Renal cortex interstitium (tissue), 3 donors: ENCODE data around the gene CASKIN1. TPM values are rescaled to one million over a fixed set of nuclear protein-coding genes. Genes with fewer than 3 reads are reported as not detected.

Experiments
- polyA plus RNA-seq, 3 donors: library from polyadenylated mRNA; unstranded; fragments of 120-200 nt; gene quantifications; one replicate each; pipeline ENCODE4 v1.2.1, GENCODE V29; 2013; ENCODE audit not compliant: insufficient read length in 3 of 3

CASKIN1 gene
- polyA plus RNA-seq, 3 donors = 1.00 to 2.4 (median 1.9) TPM

Other genes starting within 250 kb of the CASKIN1 start
- gene RPL3L, start 241.9 kb downstream of the CASKIN1 start, polyA plus RNA-seq = under 1 TPM; 0.16 to 0.23 (median 0.17) TPM
- gene NDUFB10, start 237.1 kb downstream of the CASKIN1 start, polyA plus RNA-seq = 100 to 1,000 TPM; 121 to 154 (median 124) TPM
- 1,000 to 10,000 TPM; 1,794 to 2,026 (median 1,887) TPM for gene RPS2, start 231.8 kb downstream of the CASKIN1 start, polyA plus RNA-seq
- under 1 TPM in 1 of 3 donors, not detected in 2; 0.13 TPM for gene RNF151, start 229.7 kb downstream of the CASKIN1 start, polyA plus RNA-seq
- gene TBL3, start 224.6 kb downstream of the CASKIN1 start, polyA plus RNA-seq = 10 to 100 TPM; 28.6 to 44.0 (median 41.6) TPM
- 1 to 10 TPM in 2 of 3 donors, under 1 TPM in 1; 0.61 to 1.6 (median 1.1) TPM for gene NOXO1, start 215.1 kb downstream of the CASKIN1 start, polyA plus RNA-seq
- 10 to 100 TPM; 21.5 to 31.4 (median 26.9) TPM for gene GFER, start 212.4 kb downstream of the CASKIN1 start, polyA plus RNA-seq
- gene SYNGR3, start 206.6 kb downstream of the CASKIN1 start, polyA plus RNA-seq = 1 to 10 TPM; 1.6 to 2.6 (median 1.9) TPM
- 10 to 100 TPM; 16.6 to 28.6 (median 27.3) TPM for gene ZNF598, start 186.8 kb downstream of the CASKIN1 start, polyA plus RNA-seq
- 10 to 100 TPM in 1 of 3 donors, 1 to 10 TPM in 2; 3.8 to 12.4 (median 8.2) TPM for gene NPW, start 176.8 kb downstream of the CASKIN1 start, polyA plus RNA-seq
- 100 to 1,000 TPM in 2 of 3 donors, 10 to 100 TPM in 1; 82.6 to 162 (median 147) TPM for gene NHERF2, start 169.7 kb downstream of the CASKIN1 start, polyA plus RNA-seq
- gene NTHL1, start 148.8 kb downstream of the CASKIN1 start, polyA plus RNA-seq = 10 to 100 TPM; 15.2 to 26.1 (median 19.9) TPM
- 100 to 1,000 TPM; 138 to 170 (median 151) TPM for gene TSC2, start 148.6 kb downstream of the CASKIN1 start, polyA plus RNA-seq
- gene PKD1, start 60.7 kb downstream of the CASKIN1 start, polyA plus RNA-seq = 100 to 1,000 TPM in 2 of 3 donors, 10 to 100 TPM in 1; 53.6 to 123 (median 101) TPM
- gene RAB26, start 48.0 kb downstream of the CASKIN1 start, polyA plus RNA-seq = 1 to 10 TPM; 2.6 to 3.4 (median 3.0) TPM
- gene TRAF7, start 40.8 kb downstream of the CASKIN1 start, polyA plus RNA-seq = 10 to 100 TPM; 48.0 to 58.5 (median 49.3) TPM
- 10 to 100 TPM; 41.6 to 55.8 (median 44.5) TPM for gene MLST8, start 8.8 kb upstream of the CASKIN1 start, polyA plus RNA-seq
- 10 to 100 TPM in 1 of 3 donors, 1 to 10 TPM in 2; 4.5 to 11.0 (median 7.9) TPM for gene BRICD5, start 14.3 kb upstream of the CASKIN1 start, polyA plus RNA-seq
- 10 to 100 TPM; 13.0 to 17.1 (median 14.9) TPM for gene PGP, start 18.2 kb upstream of the CASKIN1 start, polyA plus RNA-seq
- 10 to 100 TPM; 13.0 to 24.9 (median 22.5) TPM for gene E4F1, start 27.0 kb upstream of the CASKIN1 start, polyA plus RNA-seq
- 1 to 10 TPM in 2 of 3 donors, under 1 TPM in 1; 0.36 to 1.4 (median 1.4) TPM for gene DNASE1L2, start 39.8 kb upstream of the CASKIN1 start, polyA plus RNA-seq
- 10 to 100 TPM; 59.0 to 76.2 (median 72.2) TPM for gene ECI1, start 55.0 kb upstream of the CASKIN1 start, polyA plus RNA-seq
- gene RNPS1, start 71.5 kb upstream of the CASKIN1 start, polyA plus RNA-seq = 100 to 1,000 TPM; 194 to 231 (median 219) TPM
- gene ABCA3, start 144.1 kb upstream of the CASKIN1 start, polyA plus RNA-seq = 1 to 10 TPM; 5.2 to 6.9 (median 6.3) TPM
- gene CCNF, start 232.8 kb upstream of the CASKIN1 start, polyA plus RNA-seq = 10 to 100 TPM in 2 of 3 donors, 1 to 10 TPM in 1; 9.5 to 14.0 (median 11.9) TPM